ENCODE data around the gene EIF3D. TPM values are rescaled to one million over a fixed set of nuclear protein-coding genes. Genes with fewer than 3 reads are reported as not detected.

The EIF3D gene
- total RNA-seq, 1 experiment from 2014 or later, result 270 TPM

DNA sequence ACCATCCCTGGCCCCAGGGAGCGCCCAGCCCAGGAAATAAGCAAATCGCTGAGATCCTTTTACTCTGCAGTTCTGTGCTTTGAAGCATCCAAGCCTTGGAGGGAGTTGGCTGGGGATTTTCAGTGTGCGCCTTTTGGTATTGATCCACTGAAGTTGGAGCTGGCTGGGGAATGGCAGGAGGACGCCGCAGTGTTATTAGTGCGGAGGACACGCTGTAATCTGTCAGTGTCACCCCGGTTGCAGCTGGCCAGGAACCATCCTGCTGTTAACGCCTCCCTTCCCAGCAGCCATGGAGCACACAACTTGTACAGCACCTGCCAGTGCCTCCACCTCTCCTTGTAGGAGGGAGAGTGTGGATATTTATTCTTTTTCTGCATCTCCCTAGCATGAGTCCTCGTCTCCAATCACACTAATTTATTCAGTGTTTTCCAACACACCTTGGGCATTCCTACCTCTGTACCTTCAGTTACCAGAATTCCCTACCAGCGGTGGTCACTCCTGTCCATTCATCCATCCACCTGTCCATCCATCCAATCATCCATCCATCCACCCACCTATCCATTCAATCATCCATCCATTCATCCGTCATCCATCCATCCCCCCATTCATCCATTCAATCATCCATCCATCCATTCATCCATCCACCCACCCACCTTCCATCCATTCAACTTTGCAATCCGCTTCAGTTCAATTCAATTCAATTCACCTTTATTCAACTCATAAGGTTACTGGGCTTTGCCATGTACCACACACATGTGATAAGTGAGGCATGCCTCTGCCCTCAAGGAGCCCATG is 21.9 kb upstream of the EIF3D start:
- intact Hi-C loops (cut with micrococcal nuclease; ENCODE audit: unreplicated experiment), result no loop called here
- no peak overlapping the region for H3K4me3 ChIP-seq
- no peak overlapping the region for H2AFZ ChIP-seq
- H3K9me3 ChIP-seq (ENCODE audit: insufficient read depth, low read depth), result no peaks in the 10 kb centered on the region
- H3K27ac ChIP-seq, result no peak overlapping the region
- no peak for DNase-seq
- peaks cover 10% of the 10 kb centered on the region for H3F3A ChIP-seq (ENCODE audit: insufficient read depth, low read depth)
- no peaks in the 10 kb centered on the region for H3K79me2 ChIP-seq (ENCODE audit: low read depth)
- POLR2A ChIA-PET (ENCODE audit: unreplicated experiment), result no interaction called here
- peaks cover 20% of the 10 kb centered on the region for H3K27me3 ChIP-seq (ENCODE audit: insufficient read depth, low read depth)
- H3K4me1 ChIP-seq (replicated peaks; ENCODE audit: insufficient read depth), result peaks cover 18% of the 10 kb centered on the region
- H4K20me1 ChIP-seq (ENCODE audit: insufficient read depth), result no peaks in the 10 kb centered on the region; the same call in 1 of the 2 replicates
- H3K36me3 ChIP-seq (ENCODE audit: low read depth), result no peaks in the 10 kb centered on the region
- CTCF ChIA-PET, result interaction anchor here (0.6 kb wide), 1 partner anchor 1312 kb away, joined by 3 read pairs; no protein-coding TSS in a partner anchor
- BruUV-seq (replicated peaks), result no TSS peak
- no peaks in the 10 kb centered on the region for H3K9me2 ChIP-seq (ENCODE audit: insufficient read depth)
- no peak overlapping the region for H3K4me2 ChIP-seq
- no peak for TF ChIP-seq EZH2 (IDR thresholded peaks at IDR 0.05; ENCODE audit: low read depth)
- TF ChIP-seq, protein P1, sequence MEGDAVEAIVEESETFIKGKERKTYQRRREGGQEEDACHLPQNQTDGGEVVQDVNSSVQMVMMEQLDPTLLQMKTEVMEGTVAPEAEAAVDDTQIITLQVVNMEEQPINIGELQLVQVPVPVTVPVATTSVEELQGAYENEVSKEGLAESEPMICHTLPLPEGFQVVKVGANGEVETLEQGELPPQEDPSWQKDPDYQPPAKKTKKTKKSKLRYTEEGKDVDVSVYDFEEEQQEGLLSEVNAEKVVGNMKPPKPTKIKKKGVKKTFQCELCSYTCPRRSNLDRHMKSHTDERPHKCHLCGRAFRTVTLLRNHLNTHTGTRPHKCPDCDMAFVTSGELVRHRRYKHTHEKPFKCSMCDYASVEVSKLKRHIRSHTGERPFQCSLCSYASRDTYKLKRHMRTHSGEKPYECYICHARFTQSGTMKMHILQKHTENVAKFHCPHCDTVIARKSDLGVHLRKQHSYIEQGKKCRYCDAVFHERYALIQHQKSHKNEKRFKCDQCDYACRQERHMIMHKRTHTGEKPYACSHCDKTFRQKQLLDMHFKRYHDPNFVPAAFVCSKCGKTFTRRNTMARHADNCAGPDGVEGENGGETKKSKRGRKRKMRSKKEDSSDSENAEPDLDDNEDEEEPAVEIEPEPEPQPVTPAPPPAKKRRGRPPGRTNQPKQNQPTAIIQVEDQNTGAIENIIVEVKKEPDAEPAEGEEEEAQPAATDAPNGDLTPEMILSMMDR (conservative IDR thresholded peaks at IDR 0.05), result no peak

DNA sequence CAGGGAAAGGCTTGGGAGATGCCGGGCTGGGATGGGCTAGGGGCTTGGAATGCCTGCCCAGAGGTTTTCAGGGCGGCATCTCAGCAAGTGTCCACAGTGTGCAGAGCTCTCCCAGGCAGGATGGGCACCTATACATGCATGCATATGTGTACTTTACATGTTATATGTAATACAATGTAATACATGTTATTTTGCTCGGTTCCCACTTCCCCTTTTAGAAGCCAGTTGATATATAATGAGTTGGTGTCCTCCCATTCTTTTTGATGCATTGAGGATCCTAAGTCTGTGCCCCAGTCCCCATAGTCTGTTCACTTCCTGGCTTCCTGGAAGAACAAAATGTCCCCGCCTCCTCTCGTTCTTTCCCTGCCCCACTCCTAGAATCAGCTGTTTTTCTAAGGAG is 20.1 kb upstream of the EIF3D start:
- H3K4me1 ChIP-seq (replicated peaks; ENCODE audit: insufficient read depth), result peaks cover 20% of the 10 kb centered on the region

DNA sequence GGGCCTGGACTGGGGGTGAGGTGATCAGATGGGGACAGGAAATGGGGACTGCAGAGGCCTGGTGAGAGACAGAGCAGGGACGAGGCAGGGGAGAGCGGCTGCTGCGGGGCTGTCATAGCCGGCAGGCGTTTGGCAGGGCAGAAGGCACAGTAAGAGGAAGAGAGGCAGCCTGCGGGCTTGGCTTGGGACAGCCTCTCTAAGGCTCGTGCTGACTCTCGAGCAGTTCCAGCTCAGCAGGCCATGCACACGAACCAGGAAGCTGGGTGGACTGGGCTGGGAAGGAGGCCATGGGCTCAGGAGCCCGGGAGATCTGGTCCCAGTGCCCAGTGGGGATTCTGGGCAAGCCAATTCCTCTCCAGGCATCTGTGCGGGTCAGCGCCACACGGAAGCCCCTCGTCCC is 19.6 kb upstream of the EIF3D start:
- Histone ChIP-seq H3K4me1 (replicated peaks; ENCODE audit: insufficient read depth) (peaks cover 20% of the 10 kb centered on the region), H4K20me1 (ENCODE audit: insufficient read depth) (no peaks in the 10 kb centered on the region), H3K4me2 (no peak overlapping the region), H3K9me2 (ENCODE audit: insufficient read depth) (no peaks in the 10 kb centered on the region), H3K36me3 (ENCODE audit: low read depth) (no peaks in the 10 kb centered on the region), H3K27ac (no peak overlapping the region), H3K79me2 (ENCODE audit: low read depth) (no peaks in the 10 kb centered on the region), H2AFZ (no peak overlapping the region), H3K9me3 (ENCODE audit: insufficient read depth, low read depth) (no peaks in the 10 kb centered on the region), H3K27me3 (ENCODE audit: insufficient read depth, low read depth) (peaks cover 20% of the 10 kb centered on the region), H3K4me3 (no peak overlapping the region), H3F3A (ENCODE audit: insufficient read depth, low read depth) (peaks cover 19% of the 10 kb centered on the region)
- intact Hi-C loops (cut with micrococcal nuclease; ENCODE audit: unreplicated experiment), result loop anchor here (5.0 kb wide), 3 partner anchors 324 to 709 kb away; no protein-coding TSS in a partner anchor
- POLR2A ChIA-PET (ENCODE audit: unreplicated experiment), result no interaction called here
- CTCF ChIA-PET, result interaction anchor here (0.7 kb wide), 1 partner anchor 1044 kb away, joined by 5 read pairs; no protein-coding TSS in a partner anchor
- TF ChIP-seq, protein P1 (conservative IDR thresholded peaks at IDR 0.05), result no peak
- no peak for TF ChIP-seq EZH2 (IDR thresholded peaks at IDR 0.05; ENCODE audit: low read depth)
- no peak for DNase-seq
- no TSS peak for BruUV-seq (replicated peaks)

More for the DNA sequence above, 20.1 kb upstream of the EIF3D start:
- Histone ChIP-seq H4K20me1 (ENCODE audit: insufficient read depth) (no peaks in the 10 kb centered on the region; the same call in 1 of the 2 replicates), H3K79me2 (ENCODE audit: low read depth) (no peaks in the 10 kb centered on the region), H3K27ac (no peak overlapping the region), H3K9me2 (ENCODE audit: insufficient read depth) (no peaks in the 10 kb centered on the region), H3F3A (ENCODE audit: insufficient read depth, low read depth) (peaks cover 15% of the 10 kb centered on the region), H3K4me3 (no peak overlapping the region), H2AFZ (no peak overlapping the region), H3K4me2 (no peak overlapping the region), H3K9me3 (ENCODE audit: insufficient read depth, low read depth) (no peaks in the 10 kb centered on the region), H3K27me3 (ENCODE audit: insufficient read depth, low read depth) (peaks cover 20% of the 10 kb centered on the region), H3K36me3 (ENCODE audit: low read depth) (no peaks in the 10 kb centered on the region)
- ChIA-PET CTCF (interaction anchor here (0.7 kb wide), 1 partner anchor 1043 kb away, joined by 5 read pairs; no protein-coding TSS in a partner anchor), POLR2A (ENCODE audit: unreplicated experiment) (no interaction called here)
- BruUV-seq (replicated peaks), result no TSS peak
- intact Hi-C loops (cut with micrococcal nuclease; ENCODE audit: unreplicated experiment), result loop anchor here (5.0 kb wide), 3 partner anchors 323 to 708 kb away; no protein-coding TSS in a partner anchor
- no peak for TF ChIP-seq EZH2 (IDR thresholded peaks at IDR 0.05; ENCODE audit: low read depth)
- TF ChIP-seq, protein P1 (conservative IDR thresholded peaks at IDR 0.05), result no peak
- no peak for DNase-seq
